GM12874 (cell line): Measurements from ENCODE around the gene HFM1.

Experiments used
- CTCF ChIP-seq: IDR thresholded peaks from 2 replicates; pipeline ENCODE4 v1.5.1; 2011; ENCODE audit warnings: low read depth, mild to moderate bottlenecking, control low read depth, low read length, moderate library complexity; ENCODE audit not compliant: insufficient read depth

HFM1 gene

DNA sequence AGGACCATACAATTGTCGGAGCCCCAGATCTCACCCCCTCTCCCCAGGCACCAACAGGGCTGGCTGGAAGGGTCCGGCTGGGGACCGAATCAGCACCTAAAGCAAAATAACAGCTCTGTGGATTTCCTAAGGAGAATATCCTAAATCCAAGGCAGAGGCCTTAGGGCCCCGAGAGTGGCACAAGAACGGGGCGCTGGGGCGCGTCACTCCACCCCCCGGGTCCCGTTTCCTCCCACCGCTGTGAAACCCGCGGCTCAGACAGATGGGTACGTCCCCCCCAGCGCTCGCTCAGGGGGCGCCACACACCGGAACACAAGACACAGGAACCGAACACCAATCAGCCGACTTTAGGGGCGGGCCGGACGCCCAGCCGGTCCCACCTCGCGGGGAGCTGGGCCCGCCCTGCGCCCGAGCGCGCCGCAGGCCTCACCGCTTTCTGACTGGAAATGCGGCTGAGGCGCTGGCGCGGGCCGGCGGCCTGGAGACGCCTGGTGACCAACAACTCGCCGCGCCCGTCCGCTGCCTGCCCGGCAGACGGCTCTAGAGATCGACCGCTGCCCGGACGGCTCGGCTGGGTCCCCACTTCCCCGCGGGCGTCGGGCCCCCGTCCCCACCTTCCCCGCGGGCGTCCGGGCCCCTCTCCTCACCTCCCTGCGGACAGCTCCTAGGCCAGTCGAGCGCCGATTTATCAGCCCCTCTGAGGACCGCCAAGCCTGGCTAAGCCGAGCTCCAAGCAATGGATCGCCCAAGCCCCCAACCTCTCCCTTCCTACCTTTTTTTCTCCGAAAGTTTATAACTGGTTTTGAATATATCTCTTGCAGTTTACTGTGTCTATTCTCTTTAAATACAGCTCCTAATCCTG lies at the start of gene HFM1:
TSS of gene HFM1 (minus strand) at position 687 of the 862 bp plus-strand sequence. CDS start 3,755 bp downstream, outside the sequence.
- no peak for TF ChIP-seq CTCF

GRCh38 chr1:91454136-91454535 lies 49.5 kb upstream of the HFM1 start:
- TF ChIP-seq CTCF = no peak

GRCh38 chr1:91450260-91450659 lies 45.6 kb upstream of the HFM1 start:
- TF ChIP-seq CTCF = no peak

GRCh38 chr1:91440847-91441246 lies 36.2 kb upstream of the HFM1 start:
- no peak for TF ChIP-seq CTCF

DNA sequence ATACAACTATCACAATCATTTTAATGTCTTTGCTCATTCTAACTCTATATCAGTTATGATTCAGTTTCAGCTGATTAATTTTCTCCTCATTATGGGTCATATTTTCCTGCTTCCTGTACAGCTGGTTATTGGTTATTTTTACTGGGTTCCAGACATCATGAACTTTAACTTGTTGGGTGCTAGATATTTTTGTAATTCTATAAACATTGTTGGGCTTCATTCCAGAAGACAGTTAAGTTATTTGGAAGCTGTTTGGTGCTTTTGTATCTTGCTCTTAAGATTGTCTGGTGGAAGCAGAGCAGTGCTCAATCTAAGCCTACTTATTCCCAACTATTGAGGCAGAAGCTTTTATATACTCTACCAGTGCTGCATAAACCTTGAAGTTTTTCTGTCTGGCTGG lies 34.4 kb upstream of the HFM1 start:
- no peak for TF ChIP-seq CTCF

DNA sequence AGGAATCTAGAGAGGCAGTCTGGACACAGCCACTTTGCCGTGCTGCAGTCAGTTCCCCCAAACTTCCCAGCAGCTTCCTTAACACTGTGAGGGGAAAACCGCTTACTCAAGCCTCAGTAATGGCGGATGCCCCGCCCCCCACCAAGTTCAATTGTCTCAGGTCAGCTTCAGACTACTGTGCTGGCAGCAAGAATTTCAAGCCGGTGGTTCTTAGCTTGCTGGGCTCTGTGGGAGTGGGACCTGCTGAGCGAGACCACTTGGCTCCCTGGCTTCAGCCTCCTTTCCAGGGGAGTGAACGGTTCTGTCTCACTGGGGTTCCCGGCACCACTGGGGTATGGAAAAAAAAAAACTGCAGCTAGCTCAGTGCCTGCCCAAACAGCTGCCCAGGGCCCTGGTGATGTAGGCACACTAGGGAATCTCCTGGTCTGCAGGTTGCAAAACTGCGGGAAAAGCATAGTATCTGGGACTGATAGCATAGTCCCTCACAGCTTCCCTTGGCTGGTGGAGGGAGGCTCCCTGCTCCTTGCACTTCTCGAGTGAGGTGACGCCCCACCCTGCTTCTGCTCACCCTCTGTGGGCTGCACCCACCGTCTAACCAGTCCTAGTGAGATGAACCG lies 23.7 kb upstream of the HFM1 start:
- TF ChIP-seq CTCF = no peak

DNA sequence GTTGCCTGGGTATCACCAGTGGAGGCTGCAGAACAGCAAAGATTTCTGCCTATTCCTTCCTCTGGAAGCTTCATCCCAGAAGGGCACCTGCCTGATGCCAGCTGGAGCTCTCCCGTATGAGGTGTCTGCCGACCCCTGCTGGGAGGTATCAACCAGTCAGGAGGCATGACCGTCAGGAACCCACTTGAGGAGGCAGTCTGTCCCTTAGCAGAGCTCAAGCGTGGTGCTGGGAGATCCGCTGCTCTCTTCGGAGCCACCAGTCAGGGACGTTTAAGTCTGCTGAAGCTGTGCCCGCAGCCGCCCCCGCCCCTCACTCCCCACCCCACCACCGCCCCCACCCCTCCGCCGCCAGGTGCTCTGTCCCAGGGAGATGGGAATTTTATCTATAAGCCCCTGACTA lies 23.1 kb upstream of the HFM1 start:
- no peak for TF ChIP-seq CTCF
